H1 (cell line): ENCODE measurements around the gene TCP11.

Experiments used
- CREB1 ChIP-seq: IDR thresholded peaks from 2 replicates; pipeline ENCODE4 v1.6.1; 2012; ENCODE audit warnings: inconsistent platforms
- CTCF ChIP-seq, 3 experiments: IDR thresholded peaks; 1 replicate in 2 of 3; 2 replicates in 1 of 3; pipeline versions ENCODE4 v1.5.1 to v1.6.1; 2011; ENCODE audit warnings: low read length in 3 of 3, mild to moderate bottlenecking in 3 of 3, inconsistent platforms in 2 of 3, low read depth in 1 of 3, moderate library complexity in 1 of 3; ENCODE audit not compliant: insufficient read depth in 1 of 3; ENCODE audit errors: control extremely low read depth in 1 of 3
- EP300 ChIP-seq, 2 experiments: IDR thresholded peaks; 1 replicate in 1 of 2; 2 replicates in 1 of 2; pipeline ENCODE4 v1.6.1; 2011 to 2012; ENCODE audit warnings: low read depth in 2 of 2, low read length in 2 of 2, mild to moderate bottlenecking in 2 of 2, borderline replicate concordance in 1 of 2, inconsistent platforms in 1 of 2, moderate library complexity in 1 of 2
- EZH2 ChIP-seq: fragments of 200-600 bp; sonication (generic); IDR thresholded peaks from 2 replicates; pipeline ENCODE4 v1.7.1; 2012; ENCODE audit warnings: low read depth, mild to moderate bottlenecking, moderate library complexity, low read length, inconsistent platforms; ENCODE audit not compliant: severe bottlenecking
- GABPA ChIP-seq: IDR thresholded peaks from 2 replicates; pipeline ENCODE4 v1.6.1; 2011; ENCODE audit warnings: mild to moderate bottlenecking, low read length, moderate library complexity, borderline replicate concordance; ENCODE audit not compliant: insufficient read depth
- NANOG ChIP-seq: IDR thresholded peaks from 2 replicates; pipeline ENCODE4 v1.6.1; 2011; ENCODE audit warnings: low read length, low read depth, mild to moderate bottlenecking, inconsistent platforms; ENCODE audit not compliant: insufficient read depth, poor library complexity, severe bottlenecking
- POLR2A ChIP-seq, 2 experiments: IDR thresholded peaks; 1 replicate in 1 of 2; 2 replicates in 1 of 2; pipeline ENCODE4 v1.6.1; 2011; ENCODE audit warnings: low read depth in 2 of 2, low read length in 2 of 2, mild to moderate bottlenecking in 2 of 2; ENCODE audit errors: control extremely low read depth in 1 of 2
- SRF ChIP-seq: IDR thresholded peaks from 2 replicates; pipeline ENCODE4 v1.6.1; 2011; ENCODE audit warnings: mild to moderate bottlenecking, low read depth, low read length, moderate library complexity
- TAF1 ChIP-seq: IDR thresholded peaks from 2 replicates; pipeline ENCODE4 v1.6.1; 2011; ENCODE audit warnings: mild to moderate bottlenecking, low read depth, low read length
- USF2 ChIP-seq: IDR thresholded peaks from 2 replicates; pipeline ENCODE4 v1.6.1; 2011; ENCODE audit warnings: low read length, improper control_type of control experiment
- TF ChIP-seq, protein P1 (sequence below): IDR thresholded peaks from 2 replicates; pipeline ENCODE4 v1.6.1; 2011; ENCODE audit warnings: low read depth, mild to moderate bottlenecking, low read length; ENCODE audit not compliant: insufficient read depth
- TF ChIP-seq, protein P2 (sequence below): IDR thresholded peaks from 2 replicates; pipeline ENCODE4 v1.6.1; 2012; ENCODE audit warnings: inconsistent platforms

DNA sequence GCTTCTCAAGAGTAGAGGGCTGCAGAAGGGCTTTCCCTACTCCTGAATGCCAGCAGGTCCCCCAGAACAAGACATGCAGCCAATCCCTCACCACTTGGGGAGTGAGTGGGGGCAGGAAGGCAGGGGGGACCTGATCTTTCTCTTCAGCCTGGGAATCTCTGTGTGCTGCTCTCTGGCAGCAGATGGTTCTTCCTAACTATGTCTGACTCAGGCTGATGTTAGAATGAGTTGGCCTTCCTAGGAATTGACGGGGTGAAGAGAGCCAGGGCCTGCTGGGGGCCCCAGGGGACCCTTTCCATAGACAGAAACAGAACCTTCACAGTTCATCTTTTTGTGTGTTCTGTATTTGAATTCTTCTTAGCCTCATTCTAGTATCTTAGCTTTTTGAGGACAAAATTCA is 29.0 kb upstream of the TCP11 start:
- TF ChIP-seq, protein P1, sequence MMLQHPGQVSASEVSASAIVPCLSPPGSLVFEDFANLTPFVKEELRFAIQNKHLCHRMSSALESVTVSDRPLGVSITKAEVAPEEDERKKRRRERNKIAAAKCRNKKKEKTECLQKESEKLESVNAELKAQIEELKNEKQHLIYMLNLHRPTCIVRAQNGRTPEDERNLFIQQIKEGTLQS: no peak
- TF ChIP-seq POLR2A (IDR thresholded peaks at IDR 0.05; ENCODE audit: control extremely low read depth in 1 of 2, low read depth in 2 of 2, low read length in 2 of 2): no peak
- no peak for TF ChIP-seq CTCF (IDR thresholded peaks at IDR 0.05; ENCODE audit: control extremely low read depth in 1 of 3, insufficient read depth in 1 of 3, low read depth in 1 of 3, low read length in 3 of 3)
- TF ChIP-seq GABPA: no peak
- TF ChIP-seq, protein P2, sequence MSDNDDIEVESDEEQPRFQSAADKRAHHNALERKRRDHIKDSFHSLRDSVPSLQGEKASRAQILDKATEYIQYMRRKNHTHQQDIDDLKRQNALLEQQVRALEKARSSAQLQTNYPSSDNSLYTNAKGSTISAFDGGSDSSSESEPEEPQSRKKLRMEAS: no peak
- TF ChIP-seq NANOG: no peak
- TF ChIP-seq CREB1: no peak
- TF ChIP-seq EP300 (IDR thresholded peaks at IDR 0.05; ENCODE audit: borderline replicate concordance in 1 of 2, low read depth in 2 of 2, low read length in 2 of 2): no peak
- no peak for TF ChIP-seq USF2
- TF ChIP-seq SRF: no peak
- TF ChIP-seq EZH2: no peak
- TF ChIP-seq TAF1: no peak
